ENCODE measurements around the gene BCAS1.
"Not testable (repeated sequence)": the region's sequence is repeated elsewhere in the genome, so short reads cannot be mapped to it uniquely, and the experiment has no call there.

Gene BCAS1

DNA sequence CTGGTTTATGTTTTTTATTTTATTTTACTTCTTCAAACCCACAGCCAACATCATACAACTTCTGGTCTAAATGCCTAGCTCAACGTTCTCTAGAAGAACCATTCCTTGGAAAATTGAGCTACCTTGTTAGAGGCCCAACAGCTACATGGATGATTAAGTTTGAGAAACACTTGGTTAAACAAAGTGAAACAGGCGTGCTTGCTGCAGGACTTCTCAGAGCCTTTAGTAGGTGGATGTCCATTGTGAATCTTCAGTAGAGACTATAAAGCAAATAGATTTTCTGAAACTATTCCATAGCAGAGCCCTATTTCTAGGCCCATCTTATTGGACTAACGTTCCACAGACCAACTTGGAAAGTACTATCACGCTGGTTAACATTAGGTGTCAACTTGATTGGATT is 51.3 kb downstream of the BCAS1 start:
- DNase-seq (ENCODE audit: low spot score): no peak

- no peak for DNase-seq (ENCODE audit: low spot score)
Measured at GRCh38 chr20:54017846-54018245, 52.5 kb downstream of the BCAS1 start.

- DNase-seq (ENCODE audit: low spot score): no peak
Measured at GRCh38 chr20:54015496-54015895, 54.9 kb downstream of the BCAS1 start.

GRCh38 chr20:54014293-54014926 is 56.0 kb downstream of the BCAS1 start:
- no peak for DNase-seq (ENCODE audit: low spot score)

GRCh38 chr20:54013471-54013870 is 56.9 kb downstream of the BCAS1 start:
- no peak for DNase-seq (ENCODE audit: low spot score)

GRCh38 chr20:54011346-54011745 is 59.0 kb downstream of the BCAS1 start:
- DNase-seq (ENCODE audit: low spot score): no peak

DNA sequence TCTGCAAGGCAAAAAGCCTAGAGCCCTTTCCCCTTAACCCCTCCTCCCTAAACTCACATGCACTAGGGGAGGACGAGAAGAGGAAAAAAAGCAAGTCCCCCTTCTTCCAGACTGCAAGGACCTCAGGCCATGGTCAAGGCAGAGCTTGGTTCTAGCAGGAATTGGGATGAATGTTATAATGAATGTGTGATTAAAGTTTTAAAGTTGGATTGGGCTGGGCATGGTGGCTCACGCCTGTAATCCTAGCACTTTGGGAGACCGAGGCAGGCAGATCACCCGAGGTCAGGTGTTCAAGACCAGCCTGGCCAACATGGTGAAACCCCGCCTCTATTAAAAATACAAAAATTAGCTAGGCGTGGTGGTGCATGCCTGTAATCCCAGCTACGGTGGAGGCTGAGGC is 64.2 kb downstream of the BCAS1 start:
- not testable (repeated sequence) for DNase-seq (ENCODE audit: low spot score)

DNA sequence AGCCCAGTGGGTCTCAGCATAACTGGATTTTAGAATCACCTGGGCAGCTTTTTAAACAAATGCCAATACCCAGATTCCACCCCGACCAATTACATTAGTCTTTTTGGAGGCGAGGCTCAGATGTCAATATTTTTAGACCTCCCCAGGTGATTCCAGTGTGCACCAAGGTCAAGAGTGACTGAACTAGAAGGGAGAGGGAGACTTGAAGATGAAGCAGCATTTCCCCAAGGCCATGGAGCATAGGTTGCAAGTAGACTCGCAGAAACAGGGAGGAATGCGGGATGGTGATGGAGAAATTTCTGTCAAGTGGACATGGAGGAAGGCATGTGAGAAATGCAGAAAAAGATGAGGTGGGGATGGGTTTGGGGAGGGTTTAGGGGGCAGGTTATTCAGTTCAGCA is 64.9 kb downstream of the BCAS1 start:
- DNase-seq (ENCODE audit: low spot score): no peak

DNA sequence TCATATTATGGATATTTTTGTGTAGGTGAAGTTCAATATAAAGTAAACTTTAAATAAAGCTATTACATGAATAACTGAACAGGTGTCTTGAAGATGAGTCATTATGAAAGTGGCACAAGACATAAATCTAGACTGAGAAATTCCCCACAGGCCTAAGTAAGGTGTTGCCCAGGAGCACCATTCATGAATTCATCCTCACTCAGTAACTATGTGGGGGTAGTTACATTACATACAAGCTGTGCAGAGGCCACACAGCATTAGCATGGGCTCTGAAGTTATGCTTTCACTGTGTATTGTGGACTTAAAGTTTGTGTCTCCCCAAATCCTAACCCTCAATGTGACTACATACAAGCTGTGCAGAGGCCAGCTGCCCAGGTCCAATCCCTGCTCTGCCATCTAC is 65.9 kb downstream of the BCAS1 start:
- no peak for DNase-seq (ENCODE audit: low spot score)

DNA sequence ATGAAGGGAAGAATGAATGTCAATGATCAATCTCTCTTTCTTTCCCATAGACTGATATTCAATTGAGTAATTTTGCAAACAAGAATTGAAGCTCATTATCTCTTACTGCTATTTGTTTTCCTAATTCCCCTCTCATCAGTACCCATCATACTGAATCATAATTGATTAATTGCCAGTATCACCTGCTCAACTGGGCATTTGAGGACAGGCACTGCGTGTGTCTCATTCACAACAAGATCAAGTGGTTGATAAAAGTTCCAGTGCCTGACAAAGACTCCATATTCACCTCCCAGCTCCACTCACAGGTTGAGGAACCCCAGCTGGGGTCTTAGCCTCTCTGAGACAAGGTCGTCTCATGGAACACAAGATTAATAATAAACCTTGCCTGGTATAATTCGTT is 67.7 kb downstream of the BCAS1 start:
- no peak for DNase-seq (ENCODE audit: low spot score)

DNA sequence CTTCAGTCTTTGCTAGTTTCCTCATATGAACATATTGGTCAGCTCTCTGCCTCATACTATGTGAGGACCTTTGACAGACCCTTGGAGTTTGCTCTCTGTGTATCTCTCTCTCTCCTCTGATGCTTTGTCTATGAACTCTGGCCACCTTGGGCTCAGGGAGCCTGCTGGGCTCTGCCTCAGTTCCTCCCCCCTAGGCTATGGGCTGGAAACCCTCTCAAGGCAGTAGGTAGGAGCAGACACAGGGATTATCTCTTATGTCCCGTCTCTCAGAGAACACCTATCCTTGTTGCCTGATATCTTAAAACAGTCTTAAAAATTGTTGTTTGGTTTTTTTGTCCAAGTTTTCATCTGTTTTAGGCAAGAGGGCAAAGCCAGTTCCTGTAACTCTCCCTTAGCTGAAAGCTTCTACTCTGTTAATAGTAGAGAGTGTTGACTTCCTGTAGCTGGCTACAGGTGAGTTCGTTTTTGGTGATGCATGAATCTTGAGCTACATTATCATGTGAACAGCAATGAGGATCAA is 68.3 kb downstream of the BCAS1 start:
- DNase-seq (ENCODE audit: low spot score): no peak

GRCh38 chr20:54000914-54001313 is 69.5 kb downstream of the BCAS1 start:
- DNase-seq (ENCODE audit: low spot score): no peak

DNA sequence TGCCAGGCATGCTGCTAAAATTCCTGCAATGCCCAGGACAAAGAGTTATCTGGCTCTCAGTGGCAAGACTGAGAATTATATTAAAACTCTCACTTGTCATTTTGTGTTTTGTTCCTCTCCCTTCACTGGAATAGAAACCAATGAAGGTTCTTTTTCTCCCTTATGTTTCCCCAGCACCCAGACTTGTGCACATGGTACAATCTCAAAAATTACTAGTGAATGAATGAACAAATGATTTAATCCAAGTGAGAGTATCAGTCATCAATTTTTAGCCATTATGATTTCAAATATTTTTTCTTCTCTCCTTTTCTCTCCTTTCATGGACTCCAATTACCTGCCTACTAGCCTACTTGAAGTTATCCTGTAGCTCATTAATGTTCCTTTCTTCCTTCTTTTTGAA is 70.1 kb downstream of the BCAS1 start:
- no peak for DNase-seq (ENCODE audit: low spot score)

- no peak for DNase-seq (ENCODE audit: low spot score)
Measured at GRCh38 chr20:53999077-53999476, 71.3 kb downstream of the BCAS1 start.

GRCh38 chr20:53996584-53997486 is 73.6 kb downstream of the BCAS1 start:
- DNase-seq (ENCODE audit: low spot score): no peak

DNA sequence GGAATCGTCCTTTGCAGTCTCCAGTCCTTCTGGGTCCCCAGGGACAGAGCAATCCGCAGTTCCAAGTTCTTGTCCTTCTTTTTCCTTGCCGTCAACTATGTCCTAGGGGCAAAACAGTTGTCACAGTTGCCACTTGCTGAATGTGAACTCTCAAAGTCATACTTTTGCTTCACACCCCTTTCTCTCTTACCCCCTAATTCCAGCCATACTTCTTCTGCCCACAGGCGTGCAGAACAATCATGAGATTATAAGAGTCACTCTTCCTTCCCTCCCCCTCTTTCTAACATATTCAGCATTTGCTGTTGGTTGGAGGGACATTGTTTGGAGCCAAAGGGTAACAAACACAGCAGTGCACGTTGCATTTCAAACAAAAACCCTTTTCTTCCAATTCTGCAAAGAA is 74.4 kb downstream of the BCAS1 start:
- no peak for DNase-seq (ENCODE audit: low spot score)

GRCh38 chr20:53994088-53994487 is 76.3 kb downstream of the BCAS1 start:
- DNase-seq (ENCODE audit: low spot score): no peak

DNA sequence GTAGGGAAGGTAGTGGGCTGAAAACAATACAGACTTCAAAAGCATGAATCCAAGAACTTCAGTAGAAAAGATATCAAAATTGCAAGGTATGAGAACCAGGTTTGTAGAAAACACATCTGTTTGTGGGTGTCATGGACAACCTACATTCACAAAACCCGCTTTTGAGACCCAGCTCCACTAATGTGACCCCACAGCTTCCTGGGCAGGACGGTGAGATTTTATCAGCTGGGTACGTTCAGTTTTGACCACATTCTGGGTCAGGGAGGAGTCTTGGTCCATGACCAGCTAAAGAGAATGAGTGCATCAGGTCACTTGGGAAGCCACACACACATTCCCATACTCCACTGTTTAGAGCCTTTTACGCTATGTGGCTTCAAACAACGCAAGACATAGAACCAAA is 77.1 kb downstream of the BCAS1 start:
- DNase-seq (ENCODE audit: low spot score): no peak

GRCh38 chr20:53990768-53991450 is 79.5 kb downstream of the BCAS1 start:
- no peak for DNase-seq (ENCODE audit: low spot score)

DNA sequence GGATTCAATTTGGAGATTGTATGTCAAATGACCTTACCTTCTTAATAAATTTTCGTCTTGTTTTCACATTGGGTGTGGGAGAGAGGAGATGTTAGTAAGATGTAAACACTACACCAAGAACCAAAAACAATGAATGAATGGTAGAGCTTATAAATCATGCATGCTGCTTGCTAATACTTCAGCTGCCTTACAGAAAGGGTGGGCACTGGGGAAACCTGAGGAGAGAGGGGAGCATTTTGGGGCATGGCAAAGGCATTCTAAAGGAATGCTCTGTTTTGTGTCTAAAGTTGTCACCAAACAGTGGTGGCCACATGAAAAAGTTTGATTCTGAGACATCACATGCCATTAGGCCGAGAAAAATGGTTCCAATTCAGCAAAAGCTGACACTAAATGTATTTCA is 80.4 kb downstream of the BCAS1 start:
- DNase-seq (ENCODE audit: low spot score): no peak

DNA sequence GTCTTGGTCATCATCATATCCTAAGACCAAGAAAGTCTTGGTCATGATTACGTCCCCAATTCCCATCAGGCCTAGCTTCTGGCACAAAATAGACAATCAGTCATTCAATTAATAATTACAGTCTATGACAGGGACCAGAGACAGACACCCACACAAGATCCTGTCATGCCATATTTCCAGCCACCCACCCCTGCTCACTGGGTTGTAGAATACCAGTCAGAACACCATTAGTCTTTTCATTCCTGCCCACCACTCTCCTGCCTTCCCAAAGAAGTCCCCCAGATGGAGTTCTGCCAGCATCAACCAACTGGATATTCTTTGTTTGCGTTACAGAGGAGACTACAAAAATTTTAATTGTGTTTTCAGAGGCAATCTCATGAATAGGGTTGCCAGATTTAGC is 81.0 kb downstream of the BCAS1 start:
- no peak for DNase-seq (ENCODE audit: low spot score)

DNA sequence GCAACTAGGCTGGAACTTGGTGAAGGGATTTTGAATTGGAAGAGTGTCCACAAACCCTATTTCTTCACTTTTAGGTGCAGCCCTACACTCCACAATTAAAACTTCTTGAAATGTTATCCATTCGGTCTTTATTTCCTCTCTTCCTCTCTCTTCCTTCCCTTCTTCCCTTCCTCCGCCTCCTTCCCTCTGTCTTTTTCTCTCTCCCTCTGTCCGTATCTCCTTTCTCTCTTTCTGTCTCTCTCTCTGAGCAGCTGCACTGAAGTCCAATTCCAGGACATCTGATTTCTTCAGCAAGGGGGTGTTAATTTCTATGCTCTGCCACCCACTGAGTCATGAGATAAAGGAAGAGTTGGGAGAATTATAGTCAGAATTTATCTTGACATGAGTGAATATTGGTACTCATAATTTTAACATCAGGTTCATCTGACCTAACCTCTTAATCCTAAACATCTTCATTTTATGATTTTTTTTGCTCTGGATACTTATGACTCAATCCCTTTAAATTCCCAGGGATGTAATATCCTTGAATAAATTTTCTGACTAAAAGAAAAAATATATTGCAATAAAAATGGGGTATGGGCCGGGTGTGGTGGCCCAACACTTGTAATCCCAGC is 84.2 kb downstream of the BCAS1 start:
- DNase-seq (ENCODE audit: low spot score): no peak

GRCh38 chr20:53985150-53985518 is 85.3 kb downstream of the BCAS1 start:
- DNase-seq (ENCODE audit: low spot score): no peak
